ENCODE measurements around the gene CLK2. TPM values are rescaled to one million over a fixed set of nuclear protein-coding genes. Genes with fewer than 3 reads are reported as not detected.

CLK2 gene
- total and polyA plus RNA-seq, 9 of the 15 experiments (the other 6 are each of a cell fraction or from before 2014, with no cell fraction given): 13.5 to 81.4 (median 39.6) TPM

GRCh38 chr1:155244368-155245162, 28.7 kb downstream of the CLK2 start (continued):
- peak; percentile 77 for TF ChIP-seq PRDM10 (IDR thresholded peaks at IDR 0.05; ENCODE audit: partially characterized antibody)
- peak; percentile 97 for TF ChIP-seq HBP1 (CRISPR knock-in tag; IDR thresholded peaks at IDR 0.05)
- TF ChIP-seq TAF1 (IDR thresholded peaks at IDR 0.05; ENCODE audit: control insufficient read depth, extremely low read depth, insufficient read depth, low read length, severe bottlenecking): peak; percentile 80
- peak; percentile 73 for TF ChIP-seq DMBX1 (CRISPR knock-in tag; IDR thresholded peaks at IDR 0.05; ENCODE audit: borderline replicate concordance)
- peak; percentile 91 for TF ChIP-seq NR2C2 (CRISPR knock-in tag; IDR thresholded peaks at IDR 0.05)
- peak; percentile 74 for TF ChIP-seq NR2C2 (tag; IDR thresholded peaks at IDR 0.05)
- TF ChIP-seq LCOR (CRISPR knock-in tag; IDR thresholded peaks at IDR 0.05): peak; percentile 90
- TF ChIP-seq ZNF354B (CRISPR knock-in tag; IDR thresholded peaks at IDR 0.05): 0 out of 2 replicates have a peak, but pooled peaks have one; percentile 42
- no peak for TF ChIP-seq NR4A1 (CRISPR knock-in tag; IDR thresholded peaks at IDR 0.05)
- TF ChIP-seq NR4A1 (tag; IDR thresholded peaks at IDR 0.05): peak; percentile 90
- TF ChIP-seq REST (IDR thresholded peaks at IDR 0.05; ENCODE audit: borderline replicate concordance): 0 out of 2 replicates have a peak, but pooled peaks have one; percentile 4
- peak; percentile 84 for TF ChIP-seq REST (CRISPR knock-in tag; IDR thresholded peaks at IDR 0.05; ENCODE audit: low read depth)
- TF ChIP-seq STAT5A (IDR thresholded peaks at IDR 0.05; ENCODE audit: borderline replicate concordance, low read length): peak; percentile 71; the same call in 1 of the 2 replicates
